Osteoblast (primary cell): ENCODE data around the gene VWA2. TPM values are rescaled to one million over a fixed set of nuclear protein-coding genes. Genes with fewer than 3 reads are reported as not detected.

Source experiments
- DNase-seq: peaks from one replicate; pipeline ENCODE4 v3.0.0; 2011; ENCODE audit warnings: low spot score, mixed read lengths; ENCODE audit not compliant: insufficient read length; ENCODE audit errors: missing footprints
- H2AFZ ChIP-seq: 2 replicates; pipeline ENCODE4 v1.6.0; 2011; ENCODE audit warnings: mild to moderate bottlenecking, low read length
- H3K27ac ChIP-seq: 2 replicates; pipeline ENCODE4 v1.5.1; 2011; ENCODE audit warnings: mild to moderate bottlenecking, low read depth, low read length, moderate library complexity
- H3K27me3 ChIP-seq: 2 replicates; pipeline ENCODE4 v1.6.0; 2012; ENCODE audit warnings: mild to moderate bottlenecking, control low read depth, inconsistent platforms, low read length, moderate library complexity; ENCODE audit not compliant: insufficient read depth
- H3K36me3 ChIP-seq: 2 replicates; pipeline ENCODE4 v1.5.1; 2011; ENCODE audit warnings: mild to moderate bottlenecking, low read length, control low read depth, moderate library complexity; ENCODE audit not compliant: insufficient read depth
- H3K4me1 ChIP-seq: 2 replicates; pipeline ENCODE4 v1.5.1; 2011; ENCODE audit warnings: mild to moderate bottlenecking, low read length, control low read depth, moderate library complexity; ENCODE audit not compliant: insufficient read depth
- H3K4me2 ChIP-seq: 2 replicates; pipeline ENCODE4 v1.6.0; 2011; ENCODE audit warnings: mild to moderate bottlenecking, low read length; ENCODE audit not compliant: insufficient read depth
- H3K4me3 ChIP-seq: fragments of 200-600 bp; sonication (generic); 3 replicates; pipeline ENCODE4 v1.5.1; 2012; ENCODE audit warnings: mild to moderate bottlenecking, low read length, inconsistent platforms; ENCODE audit not compliant: insufficient read depth
- H3K79me2 ChIP-seq: 2 replicates; pipeline ENCODE4 v1.6.0; 2012; ENCODE audit warnings: mild to moderate bottlenecking, low read length, control low read depth, inconsistent platforms; ENCODE audit not compliant: insufficient read depth
- H3K9me3 ChIP-seq: 2 replicates; pipeline ENCODE4 v1.5.1; 2011; ENCODE audit warnings: low read depth, low read length, control low read depth
- H4K20me1 ChIP-seq: 2 replicates; pipeline ENCODE4 v1.6.0; 2012; ENCODE audit warnings: mild to moderate bottlenecking, low read length, control low read depth; ENCODE audit not compliant: insufficient read depth
- total RNA-seq: library from RNA; depleted of rRNA; stranded (reverse); fragments of >200 nt; gene quantifications from 2 replicates; pipeline ENCODE4 v1.2.3, GENCODE V29; 2012
- TF ChIP-seq, protein P1 (sequence below): IDR thresholded peaks from 2 replicates; pipeline ENCODE4 v1.5.1; 2011; ENCODE audit warnings: mild to moderate bottlenecking, low read depth, low read length, moderate library complexity; ENCODE audit errors: extremely low read depth

VWA2 gene
- total RNA-seq, 1 donor, result under 0.01 TPM

- H3K4me2 ChIP-seq, result no peak overlapping the region
- H3K36me3 ChIP-seq, result no peaks in the 10 kb centered on the region
- H3K79me2 ChIP-seq, result no peaks in the 10 kb centered on the region
- H3K4me3 ChIP-seq, result no peak overlapping the region
- H3K27me3 ChIP-seq, result peaks cover 51% of the 10 kb centered on the region
- no peak for DNase-seq
- H2AFZ ChIP-seq, result no peak overlapping the region
- no peaks in the 10 kb centered on the region for H3K4me1 ChIP-seq
- TF ChIP-seq, protein P1, sequence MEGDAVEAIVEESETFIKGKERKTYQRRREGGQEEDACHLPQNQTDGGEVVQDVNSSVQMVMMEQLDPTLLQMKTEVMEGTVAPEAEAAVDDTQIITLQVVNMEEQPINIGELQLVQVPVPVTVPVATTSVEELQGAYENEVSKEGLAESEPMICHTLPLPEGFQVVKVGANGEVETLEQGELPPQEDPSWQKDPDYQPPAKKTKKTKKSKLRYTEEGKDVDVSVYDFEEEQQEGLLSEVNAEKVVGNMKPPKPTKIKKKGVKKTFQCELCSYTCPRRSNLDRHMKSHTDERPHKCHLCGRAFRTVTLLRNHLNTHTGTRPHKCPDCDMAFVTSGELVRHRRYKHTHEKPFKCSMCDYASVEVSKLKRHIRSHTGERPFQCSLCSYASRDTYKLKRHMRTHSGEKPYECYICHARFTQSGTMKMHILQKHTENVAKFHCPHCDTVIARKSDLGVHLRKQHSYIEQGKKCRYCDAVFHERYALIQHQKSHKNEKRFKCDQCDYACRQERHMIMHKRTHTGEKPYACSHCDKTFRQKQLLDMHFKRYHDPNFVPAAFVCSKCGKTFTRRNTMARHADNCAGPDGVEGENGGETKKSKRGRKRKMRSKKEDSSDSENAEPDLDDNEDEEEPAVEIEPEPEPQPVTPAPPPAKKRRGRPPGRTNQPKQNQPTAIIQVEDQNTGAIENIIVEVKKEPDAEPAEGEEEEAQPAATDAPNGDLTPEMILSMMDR, result no peak
- H3K9me3 ChIP-seq, result no peaks in the 10 kb centered on the region
- H3K27ac ChIP-seq, result no peak overlapping the region
- H4K20me1 ChIP-seq, result no peaks in the 10 kb centered on the region
Observed at GRCh38 chr10:114244126-114244525, 5.1 kb downstream of the VWA2 start.

GRCh38 chr10:114245121-114245791 lies 6.2 kb downstream of the VWA2 start:
- Histone ChIP-seq H3K27ac (no peak overlapping the region), H2AFZ (no peak overlapping the region), H3K4me3 (no peak overlapping the region), H3K36me3 (no peaks in the 10 kb centered on the region), H4K20me1 (no peaks in the 10 kb centered on the region), H3K4me1 (no peaks in the 10 kb centered on the region), H3K9me3 (no peaks in the 10 kb centered on the region), H3K27me3 (peaks cover 39% of the 10 kb centered on the region), H3K4me2 (no peak overlapping the region), H3K79me2 (no peaks in the 10 kb centered on the region)
- TF ChIP-seq, protein P1, result no peak
- no peak for DNase-seq

DNA sequence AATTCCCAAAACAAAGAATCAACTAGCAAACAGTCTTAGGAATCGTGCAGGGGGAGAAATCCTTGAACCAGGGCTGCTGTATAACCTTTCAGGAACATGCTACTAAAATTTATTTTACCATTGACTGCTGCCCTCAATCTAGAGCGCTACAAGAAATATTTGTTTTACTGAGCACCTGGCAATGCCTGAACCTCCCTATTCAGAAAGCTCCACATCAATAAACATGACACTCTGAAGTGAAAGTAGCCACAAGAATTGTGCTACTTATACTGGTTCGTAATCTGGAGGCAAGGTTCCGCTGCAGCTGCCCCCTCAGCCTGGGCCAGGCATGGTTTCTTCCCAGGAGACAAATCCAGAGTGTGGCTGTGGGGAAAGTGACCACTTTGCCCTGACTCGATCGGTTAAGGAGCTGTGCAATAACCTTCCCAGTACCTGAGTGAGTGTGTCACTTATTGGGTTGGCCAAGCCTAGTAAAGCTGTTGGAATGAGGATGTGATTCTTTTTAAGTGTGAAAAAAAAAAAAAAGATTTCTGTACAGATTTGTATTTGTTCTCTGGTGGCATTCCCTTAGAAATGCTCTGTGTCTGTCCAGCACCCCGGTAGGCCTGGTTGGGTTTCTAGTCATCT lies 7.7 kb downstream of the VWA2 start:
- Histone ChIP-seq H3K4me3 (no peak overlapping the region), H3K27ac (no peak overlapping the region), H4K20me1 (no peaks in the 10 kb centered on the region), H3K9me3 (no peaks in the 10 kb centered on the region), H3K4me2 (peak overlapping the region; percentile 64), H3K36me3 (no peaks in the 10 kb centered on the region), H3K27me3 (peaks cover 28% of the 10 kb centered on the region), H3K4me1 (no peaks in the 10 kb centered on the region), H3K79me2 (no peaks in the 10 kb centered on the region), H2AFZ (no peak overlapping the region)
- TF ChIP-seq, protein P1, result no peak
- DNase-seq, result no peak

- Histone ChIP-seq H3K4me2 (no peak overlapping the region), H3K4me3 (no peak overlapping the region), H3K9me3 (no peaks in the 10 kb centered on the region), H3K27me3 (no peaks in the 10 kb centered on the region), H2AFZ (no peak overlapping the region), H3K79me2 (no peaks in the 10 kb centered on the region), H4K20me1 (no peaks in the 10 kb centered on the region), H3K27ac (no peak overlapping the region), H3K36me3 (no peaks in the 10 kb centered on the region), H3K4me1 (no peaks in the 10 kb centered on the region)
- no peak for DNase-seq
- TF ChIP-seq, protein P1, result no peak
Observed at GRCh38 chr10:114250236-114250635, 11.2 kb downstream of the VWA2 start.
